ENCODE data around the gene FBN1.

DNA sequence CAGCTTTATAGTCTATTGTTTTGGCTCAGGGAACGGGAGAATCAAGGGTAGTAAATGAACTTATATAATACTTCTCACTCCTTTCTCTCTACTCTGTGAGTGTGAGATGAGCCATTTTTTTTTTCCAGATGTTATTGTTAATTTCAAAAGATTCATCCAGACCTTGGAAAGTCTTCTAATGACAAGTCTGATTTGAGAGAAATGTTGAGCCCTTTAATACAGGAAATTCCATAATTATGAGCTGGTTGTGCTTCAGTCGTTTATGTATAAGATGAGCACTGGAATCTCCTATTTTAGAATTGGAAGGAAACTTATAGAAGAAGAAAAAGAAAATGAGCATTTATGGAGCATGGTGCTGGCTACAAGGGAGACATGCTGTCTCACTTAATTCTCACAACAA lies 92.0 kb downstream of the FBN1 start:
- TF ChIP-seq POLR2AphosphoS5 (IDR thresholded peaks at IDR 0.05; ENCODE audit: insufficient read depth, low read depth, low read length) (no peak), MYC (IDR thresholded peaks at IDR 0.05; ENCODE audit: low read depth, low read length) (no peak), CTCF (IDR thresholded peaks at IDR 0.05; ENCODE audit: extremely low read depth in 1 of 2, insufficient read depth in 1 of 2, low read depth in 1 of 2, low read length in 2 of 2) (no peak), POLR2A (IDR thresholded peaks at IDR 0.05; ENCODE audit: low read depth, low read length) (no peak), JUN (IDR thresholded peaks at IDR 0.05; ENCODE audit: borderline replicate concordance, insufficient read depth, insufficient read length, low read depth) (no peak), EZH2 (IDR thresholded peaks at IDR 0.05; ENCODE audit: borderline replicate concordance, low read depth, low read length, severe bottlenecking) (no peak), FOS (IDR thresholded peaks at IDR 0.05; ENCODE audit: borderline replicate concordance, insufficient read depth, low read length) (peak; percentile 36)

Measured in endothelial cell of umbilical vein (primary cell).